ENCODE data around the gene SORBS2. TPM values are rescaled to one million over a fixed set of nuclear protein-coding genes. Genes with fewer than 3 reads are reported as not detected.
A peak's percentile ranks its signal among the peaks of the same experiment; 100 is the strongest.
"Not testable (repeated sequence)": the region's sequence is repeated elsewhere in the genome, so short reads cannot be mapped to it uniquely, and the experiment has no call there.

The SORBS2 gene
- total RNA-seq, 4 donors from 2014 or later: 290 to 437 (median 377) TPM

DNA sequence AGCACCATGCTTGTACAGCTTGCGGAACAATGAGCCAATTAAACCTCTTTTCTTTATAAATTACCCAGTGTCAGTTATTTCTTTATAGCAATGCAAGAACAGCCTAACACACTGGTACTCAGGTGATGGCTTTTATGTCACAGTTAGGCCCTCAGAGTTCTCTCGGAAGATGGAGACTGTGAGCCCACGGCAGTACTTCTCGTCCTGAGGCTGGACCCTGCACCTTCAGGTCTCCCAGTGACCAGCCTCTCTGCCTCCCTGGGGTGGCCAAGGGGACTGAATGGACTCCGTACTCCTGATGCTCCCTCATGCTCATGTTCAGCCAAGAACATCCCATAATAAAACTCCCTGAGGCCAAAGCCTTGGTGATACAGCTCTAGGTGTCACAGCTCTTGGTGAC, 251.7 kb downstream of the SORBS2 start:
- peaks cover 10 to 12% of the 10 kb centered on the region in 2 donors for H3K4me1 ChIP-seq
- peak overlapping the region; percentile 18 to 66 (median 63) for H3K27ac ChIP-seq
- no peaks in the 10 kb centered on the region for H3K9me3 ChIP-seq
- TF ChIP-seq, protein P1, sequence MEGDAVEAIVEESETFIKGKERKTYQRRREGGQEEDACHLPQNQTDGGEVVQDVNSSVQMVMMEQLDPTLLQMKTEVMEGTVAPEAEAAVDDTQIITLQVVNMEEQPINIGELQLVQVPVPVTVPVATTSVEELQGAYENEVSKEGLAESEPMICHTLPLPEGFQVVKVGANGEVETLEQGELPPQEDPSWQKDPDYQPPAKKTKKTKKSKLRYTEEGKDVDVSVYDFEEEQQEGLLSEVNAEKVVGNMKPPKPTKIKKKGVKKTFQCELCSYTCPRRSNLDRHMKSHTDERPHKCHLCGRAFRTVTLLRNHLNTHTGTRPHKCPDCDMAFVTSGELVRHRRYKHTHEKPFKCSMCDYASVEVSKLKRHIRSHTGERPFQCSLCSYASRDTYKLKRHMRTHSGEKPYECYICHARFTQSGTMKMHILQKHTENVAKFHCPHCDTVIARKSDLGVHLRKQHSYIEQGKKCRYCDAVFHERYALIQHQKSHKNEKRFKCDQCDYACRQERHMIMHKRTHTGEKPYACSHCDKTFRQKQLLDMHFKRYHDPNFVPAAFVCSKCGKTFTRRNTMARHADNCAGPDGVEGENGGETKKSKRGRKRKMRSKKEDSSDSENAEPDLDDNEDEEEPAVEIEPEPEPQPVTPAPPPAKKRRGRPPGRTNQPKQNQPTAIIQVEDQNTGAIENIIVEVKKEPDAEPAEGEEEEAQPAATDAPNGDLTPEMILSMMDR (IDR thresholded peaks at IDR 0.05): no peak
- no peak for TF ChIP-seq POLR2A (IDR thresholded peaks at IDR 0.05)
- intact Hi-C loops (cut with DNase I): no loop called here
- H3K36me3 ChIP-seq: no peaks in the 10 kb centered on the region
- no peaks in the 10 kb centered on the region for H3K27me3 ChIP-seq
- no peak overlapping the region for H3K4me3 ChIP-seq (replicated peaks in 1 of 3)
- DNase-seq: no peak
- 95 to 97% methylated on average over 5 of the region's 5 CpGs for WGBS, 2 donors

- H3K36me3 ChIP-seq: no peaks in the 10 kb centered on the region
- TF ChIP-seq, protein P1 (IDR thresholded peaks at IDR 0.05): no peak
- TF ChIP-seq POLR2A (IDR thresholded peaks at IDR 0.05): peak in 1 of 2 donors; percentile 36
- no peaks in the 10 kb centered on the region for H3K27me3 ChIP-seq
- no peaks in the 10 kb centered on the region for H3K9me3 ChIP-seq
- no peak overlapping the region for H3K4me3 ChIP-seq (replicated peaks in 1 of 3)
- H3K4me1 ChIP-seq: peaks cover 12% of the 10 kb centered on the region in 2 donors
- peak overlapping the region; percentile 18 to 66 (median 63) for H3K27ac ChIP-seq
- 53 to 71% methylated on average over 4 of the region's 4 CpGs for WGBS, 2 donors
- DNase-seq: peak; percentile 88 to 90
- intact Hi-C loops (cut with DNase I): no loop called here
These were observed 252.1 kb downstream of the SORBS2 start for GRCh38 chr4:185559915-185560281.

DNA sequence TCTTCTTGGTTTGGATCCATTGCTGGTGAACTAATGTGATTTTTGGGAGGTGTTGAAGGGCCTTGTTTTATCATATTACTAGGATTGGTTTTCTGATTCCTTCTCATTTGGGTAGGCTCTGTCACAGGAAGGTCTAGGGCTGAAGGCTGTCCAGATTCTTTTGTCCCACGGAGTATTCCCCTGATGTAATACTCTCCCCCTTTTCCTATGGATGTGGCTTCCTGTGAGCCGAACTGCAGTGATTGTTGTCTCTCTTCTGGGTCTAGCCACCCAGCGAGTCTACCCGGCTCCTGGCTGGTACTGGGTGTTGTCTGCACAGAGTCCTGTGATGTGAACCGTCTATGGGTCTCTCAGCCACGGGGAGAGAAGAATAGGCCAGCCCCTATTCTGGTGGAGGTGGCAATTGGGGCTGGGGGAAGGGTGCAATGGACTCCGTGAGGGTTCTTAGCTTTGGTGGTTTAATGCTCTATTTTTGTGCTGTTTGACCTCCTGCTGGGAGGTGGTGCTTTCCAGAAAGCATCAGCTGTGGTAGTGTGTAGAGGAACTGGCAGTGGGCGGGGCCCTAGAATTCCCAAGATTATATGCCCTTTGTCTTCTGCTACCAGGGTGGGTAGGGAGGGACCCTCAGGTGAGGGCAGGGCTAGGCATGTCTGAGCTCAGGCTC, 252.6 kb downstream of the SORBS2 start:
- H3K4me1 ChIP-seq: peaks cover 16% of the 10 kb centered on the region in 2 donors
- DNase-seq; intact Hi-C loops (cut with DNase I); H3K4me3 ChIP-seq (replicated peaks in 1 of 3); H3K36me3 ChIP-seq; H3K27me3 ChIP-seq; H3K9me3 ChIP-seq: not testable (repeated sequence)
- WGBS, 2 donors: 60 to 71% methylated on average over 8 of the region's 8 CpGs
- H3K27ac ChIP-seq: peak overlapping the region; percentile 18 to 66 (median 46)

- Histone ChIP-seq H3K36me3 (no peaks in the 10 kb centered on the region), H3K4me1 (peaks cover 8 to 16% of the 10 kb centered on the region in 2 donors), H3K9me3 (no peaks in the 10 kb centered on the region), H3K27me3 (no peaks in the 10 kb centered on the region), H3K4me3 (replicated peaks in 1 of 3) (no peak overlapping the region), H3K27ac (no peak overlapping the region)
- no peak for TF ChIP-seq POLR2A (IDR thresholded peaks at IDR 0.05)
- TF ChIP-seq, protein P1 (IDR thresholded peaks at IDR 0.05): no peak
- intact Hi-C loops (cut with DNase I): no loop called here
- 54 to 71% methylated on average over 4 of the region's 4 CpGs for WGBS, 2 donors
- DNase-seq: peak in 1 of 2 donors; percentile 21
These were observed 257.4 kb downstream of the SORBS2 start for GRCh38 chr4:185554365-185555126.

DNA sequence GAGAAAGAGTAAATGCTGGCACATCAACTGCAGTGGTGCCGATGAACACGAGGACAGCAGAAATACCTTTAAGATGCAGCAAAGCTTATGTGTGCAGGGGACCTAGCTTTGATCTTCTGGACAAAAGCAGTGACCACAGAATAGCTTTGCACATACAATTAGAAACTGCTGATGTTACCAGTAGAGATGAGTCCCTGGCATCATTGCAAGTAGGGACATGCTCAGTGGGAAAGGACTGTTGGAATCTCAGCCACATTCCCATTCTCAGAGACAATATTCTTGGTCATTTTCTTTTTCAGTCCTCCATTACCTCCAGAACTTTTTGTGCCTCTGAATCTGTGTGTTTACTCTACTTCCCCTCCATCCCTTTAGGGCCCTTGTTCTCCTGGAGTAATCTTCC, 259.7 kb downstream of the SORBS2 start:
- intact Hi-C loops (cut with DNase I): no loop called here
- WGBS, 2 donors: 92 to 93% methylated on average over 2 of the region's 2 CpGs
- H3K9me3 ChIP-seq: no peaks in the 10 kb centered on the region
- DNase-seq: no peak
- no peak overlapping the region for H3K27ac ChIP-seq
- TF ChIP-seq, protein P1 (IDR thresholded peaks at IDR 0.05): no peak
- TF ChIP-seq POLR2A (IDR thresholded peaks at IDR 0.05): no peak
- no peak overlapping the region for H3K4me3 ChIP-seq (replicated peaks in 1 of 3)
- H3K27me3 ChIP-seq: no peaks in the 10 kb centered on the region
- peaks cover 4 to 12% of the 10 kb centered on the region in 2 donors for H3K4me1 ChIP-seq
- no peaks in the 10 kb centered on the region for H3K36me3 ChIP-seq

All from thyroid gland (tissue), 4 donors.